Common myeloid progenitor, CD34-positive (primary cell): ENCODE results near the gene HEBP2.

Source experiments
- CTCF ChIA-PET: fragments of 350-600 bp; sonication (Branson Sonifier 250); formaldehyde crosslinking; loops from one replicate; lab custom pipeline; 2021; ENCODE audit warnings: antibody characterized with exemption; lab: Charles Lee
- POLR2A ChIA-PET: fragments of 350-600 bp; sonication (Branson Sonifier 250); formaldehyde crosslinking; loops from one replicate; lab custom pipeline; 2021; ENCODE audit warnings: antibody characterized with exemption; lab: Charles Lee
- DNase-seq, 3 donors: peaks; one replicate each; pipeline versions ENCODE4 v3.0.0 to v3.0.0-alpha.2; 2013
- H3K27ac ChIP-seq, 2 experiments: 1 replicate in 1 of 2; 2 replicates in 1 of 2; pipeline ENCODE4 v1.7.0; 2013; ENCODE audit warnings: inconsistent platforms in 2 of 2, low read length in 2 of 2, mild to moderate bottlenecking in 2 of 2, low read depth in 1 of 2, moderate library complexity in 1 of 2; ENCODE audit not compliant: severe bottlenecking in 2 of 2, insufficient read depth in 1 of 2, poor library complexity in 1 of 2
- H3K27me3 ChIP-seq, 5 experiments: replicated peaks in 2 of 5; 1 replicate in 3 of 5; 2 replicates in 2 of 5; pipeline versions ENCODE4 v1.6.1 to v1.7.0; 2013; ENCODE audit warnings: low read length in 4 of 5, mild to moderate bottlenecking in 2 of 5, moderate library complexity in 2 of 5, inconsistent platforms in 1 of 5; ENCODE audit not compliant: insufficient read depth in 5 of 5, control insufficient read depth in 4 of 5
- H3K36me3 ChIP-seq, 4 experiments: 1 replicate in 2 of 4; 2 replicates in 2 of 4; pipeline versions ENCODE4 v1.6.1 to v1.7.0; 2013; ENCODE audit warnings: low read length in 3 of 4, control low read depth in 1 of 4, mild to moderate bottlenecking in 1 of 4; ENCODE audit not compliant: control insufficient read depth in 4 of 4, insufficient read depth in 4 of 4
- H3K4me1 ChIP-seq, 4 experiments: 1 replicate in 3 of 4; 2 replicates in 1 of 4; pipeline versions ENCODE4 v1.6.1 to v1.7.1; 2013; ENCODE audit warnings: low read length in 3 of 4, mild to moderate bottlenecking in 3 of 4, control low read depth in 1 of 4, inconsistent platforms in 1 of 4, moderate library complexity in 1 of 4; ENCODE audit not compliant: control insufficient read depth in 4 of 4, insufficient read depth in 4 of 4; ENCODE audit errors: control extremely low read depth in 1 of 4
- H3K4me3 ChIP-seq, 7 experiments: 1 replicate in 4 of 7; 2 replicates in 3 of 7; pipeline versions ENCODE4 v1.5.1 to v1.7.0; 2013; ENCODE audit warnings: mild to moderate bottlenecking in 7 of 7, low read length in 6 of 7, moderate library complexity in 6 of 7, inconsistent platforms in 2 of 7, low read depth in 2 of 7, control low read depth in 1 of 7; ENCODE audit not compliant: insufficient read depth in 4 of 7, control insufficient read depth in 1 of 7; ENCODE audit errors: extremely low read depth in 1 of 7
- H3K9me3 ChIP-seq, 5 experiments: 1 replicate in 4 of 5; 2 replicates in 1 of 5; pipeline versions ENCODE4 v1.6.1 to v1.7.1; 2013; ENCODE audit warnings: low read length in 4 of 5, mild to moderate bottlenecking in 2 of 5, inconsistent platforms in 1 of 5, low read depth in 1 of 5, moderate library complexity in 1 of 5; ENCODE audit not compliant: control insufficient read depth in 4 of 5, insufficient read depth in 2 of 5; ENCODE audit errors: control extremely low read depth in 1 of 5
- WGBS: methylation state at CpG from one replicate; pipeline ENCODE4 v1.1.5; 2013; ENCODE audit not compliant: insufficient coverage; 5-methylcytosine and 5-hydroxymethylcytosine counted together

HEBP2 gene

DNA sequence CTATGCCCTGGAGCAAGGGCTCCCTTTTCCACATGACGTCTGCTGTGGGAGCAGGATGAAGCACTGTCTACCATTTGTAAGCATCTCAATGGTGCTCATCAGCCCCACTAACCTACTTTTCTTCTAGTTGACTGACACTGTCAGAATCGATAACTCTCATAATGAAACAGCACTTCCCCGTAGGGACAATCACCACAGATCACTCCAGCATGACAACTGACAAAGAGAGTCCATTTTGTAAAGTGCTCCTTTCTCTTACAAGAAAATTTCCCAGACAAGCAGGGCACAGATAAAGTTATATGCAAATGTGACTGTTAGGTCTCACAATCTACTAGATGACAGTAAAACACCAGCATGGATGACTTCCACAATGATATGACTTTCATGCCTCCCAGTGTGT, 46.4 kb downstream of the HEBP2 start:
- H3K36me3 ChIP-seq: no peaks in the 10 kb centered on the region
- WGBS: 96% methylated on average over 3 of the region's 3 CpGs
- no peaks in the 10 kb centered on the region for H3K9me3 ChIP-seq
- H3K4me3 ChIP-seq: no peak overlapping the region
- ChIA-PET CTCF (no interaction called here), POLR2A (no interaction called here)
- H3K27me3 ChIP-seq: no peaks in the 10 kb centered on the region
- DNase-seq: no peak
- H3K4me1 ChIP-seq: peaks cover 0 to 4% (median 0%) of the 10 kb centered on the region in 4 experiments
- H3K27ac ChIP-seq: no peak overlapping the region

DNA sequence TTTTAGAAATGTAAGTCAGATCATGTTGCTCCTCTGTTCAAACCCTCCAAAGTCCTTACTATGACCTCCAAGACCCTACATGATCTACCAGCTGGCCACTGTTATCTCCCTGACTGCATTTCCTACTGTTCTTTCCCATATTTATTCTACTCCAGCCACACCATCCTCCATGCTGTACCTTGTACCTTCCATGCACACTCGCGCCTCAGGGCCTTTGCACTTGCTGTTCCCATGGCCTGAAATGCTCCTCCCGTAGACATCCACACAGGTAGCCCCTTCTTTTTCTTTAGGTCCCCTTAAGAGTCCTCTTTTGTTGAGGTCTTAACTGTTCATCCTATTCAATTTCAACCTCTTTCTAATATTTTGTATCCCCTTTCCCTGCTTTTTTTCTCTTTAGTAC, 47.0 kb downstream of the HEBP2 start:
- WGBS: 100% methylated on average over 3 of the region's 3 CpGs
- H3K4me1 ChIP-seq: peaks cover 0 to 10% (median 5%) of the 10 kb centered on the region in 4 experiments
- no peaks in the 10 kb centered on the region for H3K36me3 ChIP-seq
- H3K27ac ChIP-seq: no peak overlapping the region
- CTCF ChIA-PET: no interaction called here
- POLR2A ChIA-PET: no interaction called here
- no peak for DNase-seq
- H3K27me3 ChIP-seq: no peaks in the 10 kb centered on the region
- H3K9me3 ChIP-seq: no peaks in the 10 kb centered on the region
- H3K4me3 ChIP-seq: no peak overlapping the region

- DNase-seq: peak; percentile 46 to 83 (median 78)
- H3K4me1 ChIP-seq: peaks cover 0 to 17% (median 11%) of the 10 kb centered on the region in 4 experiments
- ChIA-PET CTCF (interaction anchor here (0.7 to 1.9 kb wide), 7 partner anchors 9 to 60 kb away, joined by 3 to 6 read pairs (median 4); no protein-coding TSS in a partner anchor), POLR2A (no interaction called here)
- WGBS: 100% methylated on average over 1 of the region's 9 CpGs
- no peaks in the 10 kb centered on the region for H3K9me3 ChIP-seq
- H3K27me3 ChIP-seq: no peaks in the 10 kb centered on the region
- no peaks in the 10 kb centered on the region for H3K36me3 ChIP-seq
- peak overlapping the region in 3 of 7 experiments; percentile 1 to 72 (median 38) for H3K4me3 ChIP-seq
- no peak overlapping the region for H3K27ac ChIP-seq
Observed at GRCh38 chr6:138454981-138455706, 51.1 kb downstream of the HEBP2 start.

GRCh38 chr6:138455746-138456400, 51.9 kb downstream of the HEBP2 start:
- POLR2A ChIA-PET: no interaction called here
- H3K9me3 ChIP-seq: no peaks in the 10 kb centered on the region
- H3K36me3 ChIP-seq: no peaks in the 10 kb centered on the region
- H3K4me3 ChIP-seq: peak overlapping the region in 4 of 7 experiments; percentile 1 to 72 (median 23)
- 36% methylated on average over 4 of the region's 7 CpGs for WGBS
- DNase-seq: peak in 2 of 3 donors; percentile 66 to 82
- CTCF ChIA-PET: interaction anchor here (0.7 to 1.9 kb wide), 7 partner anchors 9 to 60 kb away, joined by 3 to 6 read pairs (median 4); no protein-coding TSS in a partner anchor
- no peaks in the 10 kb centered on the region for H3K27me3 ChIP-seq
- peaks cover 0 to 17% (median 11%) of the 10 kb centered on the region in 4 experiments for H3K4me1 ChIP-seq
- H3K27ac ChIP-seq: no peak overlapping the region

- Histone ChIP-seq H3K4me3 (peak overlapping the region in 2 of 7 experiments; percentile 38 to 72), H3K4me1 (peaks cover 0 to 17% (median 11%) of the 10 kb centered on the region in 4 experiments), H3K27ac (no peak overlapping the region), H3K27me3 (no peaks in the 10 kb centered on the region), H3K9me3 (no peaks in the 10 kb centered on the region), H3K36me3 (no peaks in the 10 kb centered on the region)
- ChIA-PET CTCF (interaction anchor here (1.5 to 1.6 kb wide), 2 partner anchors 13 to 28 kb away, joined by 4 to 6 read pairs; no protein-coding TSS in a partner anchor), POLR2A (no interaction called here)
- no peak for DNase-seq
- WGBS: 94% methylated on average over 4 of the region's 6 CpGs
Observed at GRCh38 chr6:138456401-138456790, 52.4 kb downstream of the HEBP2 start.

GRCh38 chr6:138461647-138462046, 57.6 kb downstream of the HEBP2 start:
- Histone ChIP-seq H3K4me1 (peaks cover 0 to 1% (median under 1%) of the 10 kb centered on the region in 4 experiments), H3K27ac (no peak overlapping the region), H3K9me3 (peaks cover 0 to 3% (median 0%) of the 10 kb centered on the region in 5 experiments), H3K4me3 (no peak overlapping the region), H3K36me3 (peaks cover 0 to 6% (median 2%) of the 10 kb centered on the region in 4 experiments), H3K27me3 (no peaks in the 10 kb centered on the region)
- ChIA-PET CTCF (no interaction called here), POLR2A (no interaction called here)
- no peak for DNase-seq
- WGBS: 100% methylated on average over 1 of the region's 1 CpG

DNA sequence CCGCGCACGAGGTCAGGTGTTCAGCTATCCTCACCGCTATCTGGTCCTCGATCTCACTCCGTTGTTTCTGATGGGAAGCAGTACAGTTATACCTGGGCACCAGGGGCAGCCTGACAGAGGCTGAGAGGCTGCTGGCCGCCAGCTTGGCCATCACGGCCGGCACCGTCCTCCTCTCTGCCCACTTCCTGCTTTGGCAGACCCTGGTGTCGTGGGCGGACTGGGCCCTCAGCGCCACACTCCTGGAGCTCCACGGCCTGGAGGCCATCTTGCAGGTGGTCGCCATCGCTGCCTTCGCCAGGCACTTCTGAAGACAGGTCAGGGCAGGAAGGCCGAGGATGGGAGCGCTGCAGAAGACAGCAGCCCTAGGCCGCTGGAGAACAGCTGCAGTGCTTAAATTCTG, 60.1 kb downstream of the HEBP2 start:
- Histone ChIP-seq H3K36me3 (peaks cover 0 to 9% (median 2%) of the 10 kb centered on the region in 4 experiments), H3K27me3 (no peaks in the 10 kb centered on the region), H3K9me3 (peaks cover 0 to 3% (median 0%) of the 10 kb centered on the region in 5 experiments), H3K4me1 (no peaks in the 10 kb centered on the region), H3K4me3 (no peak overlapping the region), H3K27ac (no peak overlapping the region)
- 97% methylated on average over 20 of the region's 20 CpGs for WGBS
- ChIA-PET CTCF (interaction anchor here (1.6 kb wide), 1 partner anchor 54 kb away, joined by 4 read pairs; no protein-coding TSS in a partner anchor), POLR2A (no interaction called here)
- no peak for DNase-seq
